SK-N-SH (cell line): ENCODE results near the gene PHF23. TPM values are rescaled to one million over a fixed set of nuclear protein-coding genes. Genes with fewer than 3 reads are reported as not detected.

Experiments used
- CTCF ChIA-PET: fragments of 300-600, 350-600 bp; formaldehyde crosslinking; extraction: SDS; loops from one replicate; lab custom pipeline; 2021; lab: Yijun Ruan, JAX
- POLR2A ChIA-PET: fragments of 350-600 bp; sonication (Branson Sonifier 250); formaldehyde crosslinking; extraction: SDS; loops from one replicate; lab custom pipeline; 2020; ENCODE audit warnings: antibody characterized with exemption, inconsistent platforms; lab: Yijun Ruan, JAX
- DNase-seq: peaks from one replicate; pipeline ENCODE4 v3.0.0; 2012
- H2AFZ ChIP-seq: fragments of 200-600 bp; sonication (generic); 2 replicates; pipeline ENCODE4 v1.8.1; 2016; ENCODE audit warnings: antibody characterized with exemption, mild to moderate bottlenecking, low read depth
- H3F3A ChIP-seq: fragments of 200-600 bp; sonication (generic); replicated peaks from 2 replicates; pipeline ENCODE3; 2016; ENCODE audit warnings: antibody characterized with exemption, mild to moderate bottlenecking; ENCODE audit not compliant: insufficient read depth
- H3K27ac ChIP-seq, 2 experiments: fragments of 200-500 bp in 1 of 2; fragments of 200-600 bp in 1 of 2; sonication (Bioruptor generic) in 1 of 2; sonication (generic), shearing (Covaris generic) in 1 of 2; 2 replicates each; pipeline versions ENCODE4 v1.5.1 to v1.6.1; 2014 to 2016; ENCODE audit warnings: low read depth in 2 of 2, inconsistent platforms in 1 of 2, low read length in 1 of 2, mild to moderate bottlenecking in 1 of 2, mixed read lengths in 1 of 2
- H3K27me3 ChIP-seq: fragments of 200-600 bp; sonication (generic), shearing (Covaris generic); 2 replicates; pipeline ENCODE4 v1.6.1; 2016; ENCODE audit warnings: mixed run types; ENCODE audit not compliant: insufficient read depth
- H3K36me3 ChIP-seq, 2 experiments: fragments of 200-500 bp in 1 of 2; fragments of 200-600 bp in 1 of 2; sonication (Bioruptor generic) in 1 of 2; sonication (generic) in 1 of 2; replicated peaks in 1 of 2; 2 replicates each; pipeline versions ENCODE3 to v1.5.1; 2014 to 2016; ENCODE audit warnings: low read length in 1 of 2, mild to moderate bottlenecking in 1 of 2; ENCODE audit not compliant: insufficient read depth in 2 of 2, control insufficient read depth in 1 of 2
- H3K4me1 ChIP-seq, 2 experiments: fragments of 200-500 bp in 1 of 2; fragments of 200-600 bp in 1 of 2; sonication (Bioruptor generic) in 1 of 2; sonication (generic), shearing (Covaris generic) in 1 of 2; 2 replicates each; pipeline versions ENCODE4 v1.5.1 to v1.6.1; 2014 to 2016; ENCODE audit warnings: low read depth in 1 of 2, low read length in 1 of 2, mixed run types in 1 of 2; ENCODE audit not compliant: insufficient read depth in 2 of 2, control insufficient read depth in 1 of 2
- H3K4me2 ChIP-seq: fragments of 200-600 bp; sonication (generic), shearing (Covaris generic); 2 replicates; pipeline ENCODE4 v1.6.1; 2017; ENCODE audit warnings: mixed run types
- H3K4me3 ChIP-seq, 2 experiments: fragments of 200-500 bp in 1 of 2; fragments of 200-600 bp in 1 of 2; sonication (Bioruptor generic) in 1 of 2; sonication (generic), shearing (Covaris generic) in 1 of 2; 2 replicates each; pipeline versions ENCODE4 v1.5.1 to v1.8.1; 2014 to 2016; ENCODE audit warnings: low read depth in 2 of 2, inconsistent platforms in 1 of 2, low read length in 1 of 2, mild to moderate bottlenecking in 1 of 2, mixed read lengths in 1 of 2, moderate library complexity in 1 of 2
- H3K79me2 ChIP-seq: fragments of 200-600 bp; sonication (generic); 2 replicates; pipeline ENCODE4 v1.8.1; 2017; ENCODE audit warnings: mild to moderate bottlenecking; ENCODE audit not compliant: insufficient read depth
- H3K9ac ChIP-seq: fragments of 200-600 bp; sonication (generic); 2 replicates; pipeline ENCODE4 v1.6.1; 2017; ENCODE audit warnings: mixed run types
- H3K9me2 ChIP-seq: fragments of 200-600 bp; sonication (generic); 2 replicates; pipeline ENCODE4 v1.6.1; 2017; ENCODE audit warnings: mixed run types
- H3K9me3 ChIP-seq: fragments of 200-600 bp; sonication (generic); 2 replicates; pipeline ENCODE4 v1.6.1; 2017; ENCODE audit warnings: mixed run types, mild to moderate bottlenecking, moderate library complexity
- H4K20me1 ChIP-seq: fragments of 200-600 bp; sonication (generic); 2 replicates; pipeline ENCODE4 v1.6.1; 2017; ENCODE audit warnings: mild to moderate bottlenecking, mixed run types; ENCODE audit not compliant: insufficient read depth
- EZH2phosphoT487 ChIP-seq: fragments of 200-600 bp; sonication (generic); IDR thresholded peaks from 2 replicates; pipeline ENCODE4 v1.6.1; 2017; ENCODE audit warnings: low read depth, mixed run types, mild to moderate bottlenecking, antibody characterized with exemption, moderate library complexity, borderline replicate concordance
- FOXM1 ChIP-seq: IDR thresholded peaks from 2 replicates; pipeline ENCODE4 v1.4.0; 2012; ENCODE audit warnings: low read depth, mild to moderate bottlenecking
- GABPA ChIP-seq: IDR thresholded peaks from 2 replicates; pipeline ENCODE4 v1.4.0; 2012; ENCODE audit warnings: low read depth, mild to moderate bottlenecking
- GATA2 ChIP-seq: sonication (generic); formaldehyde crosslinking; IDR thresholded peaks from 2 replicates; pipeline ENCODE4 v1.5.0; 2020; ENCODE audit warnings: mild to moderate bottlenecking, missing genetic modification reagents
- MEF2A ChIP-seq: IDR thresholded peaks from 2 replicates; pipeline ENCODE4 v1.4.0; 2012; ENCODE audit warnings: low read depth, borderline replicate concordance
- NRF1 ChIP-seq: IDR thresholded peaks from 2 replicates; pipeline ENCODE4 v1.6.1; 2012; ENCODE audit warnings: low read depth, mild to moderate bottlenecking, low read length
- PBX3 ChIP-seq: IDR thresholded peaks from 2 replicates; pipeline ENCODE4; 2012
- POLR2AphosphoS5 ChIP-seq: IDR thresholded peaks from 2 replicates; pipeline ENCODE4 v1.6.1; 2012; ENCODE audit warnings: low read depth, low read length
- RXRA ChIP-seq: IDR thresholded peaks from 2 replicates; pipeline ENCODE4 v1.4.0; 2012; ENCODE audit warnings: low read depth, mild to moderate bottlenecking, borderline replicate concordance
- WGBS: methylation state at CpG from one replicate; pipeline ENCODE4 v1.1.6; 2017; ENCODE audit warnings: low lambda C conversion rate; 5-methylcytosine and 5-hydroxymethylcytosine counted together
- polyA plus RNA-seq, 3 experiments: library from polyadenylated mRNA; depleted of rRNA; stranded (reverse); fragments of >200 nt; gene quantifications; 2 replicates each; pipeline ENCODE4 v1.2.3, GENCODE V29; 2012

Gene PHF23
- polyA plus RNA-seq, 1 of the 3 experiments (the other 2 are of a cell fraction): 53.3 TPM

DNA sequence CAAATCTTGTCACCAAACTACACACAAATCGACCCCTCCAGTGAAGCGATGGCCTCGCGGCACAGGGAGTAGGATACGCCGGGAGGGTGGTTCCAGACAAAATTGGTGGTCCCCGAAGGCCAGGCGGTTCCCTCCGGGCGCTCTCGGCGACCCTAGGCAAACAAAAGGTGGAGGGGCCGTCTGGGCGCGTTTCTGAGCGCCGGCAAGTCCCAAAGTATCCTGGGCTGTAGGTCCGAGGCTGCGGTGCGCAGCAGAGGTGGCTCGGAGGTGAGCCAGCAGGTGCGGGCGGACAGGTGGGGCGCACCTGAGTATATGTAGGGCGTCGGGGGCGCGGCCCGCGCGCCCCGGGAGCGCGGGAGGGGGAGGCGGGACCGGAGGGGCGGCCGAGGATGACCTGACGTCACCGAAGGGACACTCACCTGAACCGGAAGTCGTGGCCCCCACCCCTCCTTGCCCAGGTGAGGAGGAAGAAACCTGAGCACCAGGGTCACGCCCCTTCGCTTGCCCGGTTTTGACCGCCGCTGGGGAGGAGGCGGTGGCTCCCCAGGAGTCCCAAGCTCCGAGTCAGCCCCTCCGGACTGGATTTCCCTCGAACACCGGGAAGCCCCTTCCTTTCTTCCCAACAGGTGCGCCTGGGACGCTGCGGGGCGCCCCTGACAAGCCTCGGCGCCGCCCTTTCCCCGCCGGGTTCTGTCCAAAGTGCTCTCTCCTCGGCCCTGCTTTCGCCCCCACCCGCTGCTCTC, 23.1 kb upstream of the PHF23 start, which contains the start of gene CLDN7:
CLDN7 (minus strand) TSS at position 287 of the 743 bp plus-strand sequence. CDS start 435 bp downstream, outside the sequence.
- ChIA-PET CTCF (interaction anchor here (1.0 to 1.4 kb wide), 2 partner anchors 18 to 34 kb away, joined by 3 to 8 read pairs; no protein-coding TSS in a partner anchor), POLR2A (no interaction called here)
- DNase-seq: peak; percentile 42
- TF ChIP-seq POLR2AphosphoS5 (no peak), EZH2phosphoT487 (no peak), GATA2 (CRISPR knock-in tag) (no peak), RXRA (no peak)
- 64% methylated on average over 58 of the region's 64 CpGs for WGBS
- H3K9me3 ChIP-seq: no peaks in the 10 kb centered on the region
- H3K9me2 ChIP-seq: no peaks in the 10 kb centered on the region
- no peaks in the 10 kb centered on the region for H4K20me1 ChIP-seq
- H3K9ac ChIP-seq: no peak within 1 kb of the TSS
- peaks cover 0 to 16% of the 10 kb centered on the region in 2 experiments for H3K36me3 ChIP-seq
- peak within 1 kb of the TSS in 1 of 2 experiments; percentile 7; a peak in 1 of 4 replicates for H3K4me3 ChIP-seq
- peaks cover 38% of the 10 kb centered on the region for H3F3A ChIP-seq
- no peak within 1 kb of the TSS for H3K4me2 ChIP-seq
- H3K4me1 ChIP-seq: peaks cover 0 to 6% of the 10 kb centered on the region in 2 experiments; a peak in 2 of 4 replicates
- no peaks in the 10 kb centered on the region for H3K27me3 ChIP-seq
- peak within 1 kb of the TSS; percentile 88 for H2AFZ ChIP-seq
- H3K27ac ChIP-seq: no peak within 1 kb of the TSS
- H3K79me2 ChIP-seq: no peaks in the 10 kb centered on the region

DNA sequence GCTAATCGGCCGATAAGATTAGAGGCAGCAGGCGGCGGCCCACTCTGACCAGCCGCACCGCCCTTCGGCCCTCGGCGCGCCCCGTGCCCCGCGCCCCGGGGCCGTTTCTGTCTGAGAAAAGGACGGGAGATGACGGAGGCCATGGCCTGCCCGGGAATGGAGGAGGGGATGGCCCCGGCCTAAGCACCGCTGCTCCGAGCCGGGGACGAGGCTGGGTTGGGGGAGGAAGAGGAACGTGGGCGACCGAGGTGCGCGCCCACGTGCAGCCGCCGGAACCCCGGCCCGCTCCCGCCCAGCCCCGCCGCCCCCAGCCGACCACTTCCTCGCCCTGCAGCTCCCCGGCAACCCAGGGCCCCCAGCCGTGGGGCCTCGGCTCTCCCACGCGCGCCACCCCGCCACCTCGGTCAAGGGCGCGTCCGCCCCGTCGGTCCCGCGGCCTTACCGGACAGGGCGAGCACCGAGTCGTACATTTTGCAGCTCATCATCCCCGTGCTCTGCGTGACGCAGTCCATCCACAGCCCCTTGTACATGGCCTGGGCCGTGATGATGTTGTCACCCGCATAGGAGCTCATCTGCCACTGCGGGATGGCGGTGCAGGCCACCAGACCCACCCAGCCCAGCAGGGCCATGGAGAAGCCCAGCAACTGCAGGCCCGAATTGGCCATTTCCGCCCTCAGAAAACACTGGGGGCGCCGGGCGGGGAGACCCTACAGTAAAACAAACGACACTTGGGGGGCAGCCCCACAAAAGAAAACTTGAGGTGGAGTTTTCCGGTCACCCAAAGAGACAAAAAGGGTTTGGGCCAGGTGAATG, 22.3 kb upstream of the PHF23 start:
- peak overlapping the region in 1 of 2 experiments; percentile 7; a peak in 1 of 4 replicates for H3K4me3 ChIP-seq
- CTCF ChIA-PET: interaction anchor here (0.8 to 1.4 kb wide), 3 partner anchors 19 to 35 kb away, joined by 3 to 8 read pairs (median 3); partner anchors contain the start of gene SLC2A4

More for the DNA sequence above, 22.3 kb upstream of the PHF23 start:
- H4K20me1 ChIP-seq: no peaks in the 10 kb centered on the region
- H3K27me3 ChIP-seq: no peaks in the 10 kb centered on the region
- no peaks in the 10 kb centered on the region for H3K9me2 ChIP-seq
- H3K9me3 ChIP-seq: no peaks in the 10 kb centered on the region
- H3K27ac ChIP-seq: no peak overlapping the region
- no peak overlapping the region for H3K4me2 ChIP-seq
- TF ChIP-seq GABPA: no peak
- TF ChIP-seq FOXM1: no peak
- TF ChIP-seq PBX3: no peak
- no peak for TF ChIP-seq RXRA
- no peak for TF ChIP-seq NRF1
- TF ChIP-seq MEF2A: no peak
- peak; percentile 76 for DNase-seq
- WGBS: 66% methylated on average over 40 of the region's 71 CpGs
- no peaks in the 10 kb centered on the region for H3K79me2 ChIP-seq
- H3K36me3 ChIP-seq: peaks cover 0 to 19% of the 10 kb centered on the region in 2 experiments
- no peak overlapping the region for H3K9ac ChIP-seq
- POLR2A ChIA-PET: no interaction called here
- H2AFZ ChIP-seq: no peak overlapping the region
- peaks cover 41% of the 10 kb centered on the region for H3F3A ChIP-seq
- H3K4me1 ChIP-seq: peaks cover 0 to 6% of the 10 kb centered on the region in 2 experiments; a peak in 2 of 4 replicates
